Esophagus (tissue), 2 donors: ENCODE measurements around the gene TUBA1A. TPM values are rescaled to one million over a fixed set of nuclear protein-coding genes. Genes with fewer than 3 reads are reported as not detected.
"Not testable (repeated sequence)": the region's sequence is repeated elsewhere in the genome, so short reads cannot be mapped to it uniquely, and the experiment has no call there.

Source experiments
- H3K27ac ChIP-seq, 2 donors: one replicate each; pipeline ENCODE4 v1.5.1; 2013; ENCODE audit warnings: low read depth in 2 of 2, mild to moderate bottlenecking in 2 of 2, inconsistent platforms in 1 of 2, low read length in 1 of 2, moderate library complexity in 1 of 2
- H3K27me3 ChIP-seq, 2 donors: one replicate each; pipeline ENCODE4 v1.6.1; 2013; ENCODE audit warnings: low read length in 2 of 2, control low read depth in 1 of 2, mild to moderate bottlenecking in 1 of 2; ENCODE audit not compliant: insufficient read depth in 2 of 2, control insufficient read depth in 1 of 2
- H3K36me3 ChIP-seq, 2 donors: one replicate each; pipeline ENCODE4 v1.6.1; 2013; ENCODE audit warnings: low read length in 1 of 2; ENCODE audit not compliant: control insufficient read depth in 2 of 2, insufficient read depth in 2 of 2
- H3K4me1 ChIP-seq, 2 donors: one replicate each; pipeline ENCODE4 v1.6.1; 2013; ENCODE audit warnings: low read length in 1 of 2; ENCODE audit not compliant: control insufficient read depth in 2 of 2, insufficient read depth in 2 of 2
- H3K4me3 ChIP-seq, 2 donors: one replicate each; pipeline ENCODE4 v1.5.1; 2013; ENCODE audit warnings: low read length in 2 of 2, mild to moderate bottlenecking in 2 of 2, low read depth in 1 of 2, moderate library complexity in 1 of 2
- H3K9me3 ChIP-seq, 2 donors: one replicate each; pipeline ENCODE4 v1.6.1; 2013; ENCODE audit warnings: mild to moderate bottlenecking in 2 of 2, low read depth in 1 of 2, low read length in 1 of 2, moderate library complexity in 1 of 2; ENCODE audit not compliant: control insufficient read depth in 2 of 2, insufficient read depth in 1 of 2
- WGBS, 2 donors: extraction: QIAGEN DNeasy Blood & Tissue Kit; methylation state at CpG; one replicate each; pipeline ENCODE4 v1.1.7; 2013; 5-methylcytosine and 5-hydroxymethylcytosine counted together
- polyA plus RNA-seq, 2 donors: library from polyadenylated mRNA; stranded (reverse); fragments of 200-250 nt; gene quantifications; one replicate each; pipeline ENCODE4 v1.2.3, GENCODE V29; 2013
- donor health status: healthy with polysubstance abuse.
- donor health status: Bipolar disorder and iron deficiency.

TUBA1A gene
- polyA plus RNA-seq, 2 donors = 19.6 to 74.9 TPM

- WGBS, 2 donors = 65 to 71% methylated on average over 7 of the region's 7 CpGs
- Histone ChIP-seq H3K27me3 (no peaks in the 10 kb centered on the region), H3K4me3 (no peak overlapping the region), H3K9me3 (no peaks in the 10 kb centered on the region), H3K4me1 (no peaks in the 10 kb centered on the region), H3K36me3 (no peaks in the 10 kb centered on the region), H3K27ac (no peak overlapping the region)
Measured at GRCh38 chr12:49225576-49226166, 36.8 kb upstream of the TUBA1A start.

- Histone ChIP-seq H3K27me3 (no peaks in the 10 kb centered on the region), H3K4me1 (no peaks in the 10 kb centered on the region), H3K27ac (no peak overlapping the region), H3K9me3 (no peaks in the 10 kb centered on the region), H3K4me3 (no peak overlapping the region), H3K36me3 (no peaks in the 10 kb centered on the region)
- 87 to 88% methylated on average over 3 of the region's 3 CpGs for WGBS, 2 donors
Measured at GRCh38 chr12:49223590-49224369, 34.9 kb upstream of the TUBA1A start.

- Histone ChIP-seq H3K9me3 (no peaks in the 10 kb centered on the region), H3K4me1 (no peaks in the 10 kb centered on the region), H3K27ac (peak overlapping the region; percentile 17 to 68), H3K27me3 (no peaks in the 10 kb centered on the region), H3K4me3 (no peak overlapping the region), H3K36me3 (no peaks in the 10 kb centered on the region)
- 88 to 95% methylated on average over 1 of the region's 1 CpG for WGBS, 2 donors
Measured at GRCh38 chr12:49223122-49223521, 34.2 kb upstream of the TUBA1A start.

GRCh38 chr12:49220972-49221371 is 32.1 kb upstream of the TUBA1A start:
- 89 to 91% methylated on average over 4 of the region's 4 CpGs for WGBS, 2 donors
- Histone ChIP-seq H3K4me1 (no peaks in the 10 kb centered on the region), H3K9me3 (no peaks in the 10 kb centered on the region), H3K4me3 (no peak overlapping the region), H3K27ac (no peak overlapping the region), H3K36me3 (no peaks in the 10 kb centered on the region), H3K27me3 (no peaks in the 10 kb centered on the region)

- Histone ChIP-seq H3K9me3 (no peaks in the 10 kb centered on the region), H3K27me3 (no peaks in the 10 kb centered on the region), H3K4me1 (no peaks in the 10 kb centered on the region), H3K27ac (no peak overlapping the region), H3K4me3 (no peak overlapping the region), H3K36me3 (no peaks in the 10 kb centered on the region)
- WGBS, 2 donors = 91 to 92% methylated on average over 11 of the region's 11 CpGs
Measured at GRCh38 chr12:49219417-49220026, 30.6 kb upstream of the TUBA1A start.

GRCh38 chr12:49212572-49212971 is 23.7 kb upstream of the TUBA1A start:
- Histone ChIP-seq H3K9me3 (no peaks in the 10 kb centered on the region), H3K36me3 (no peaks in the 10 kb centered on the region), H3K4me3 (no peak overlapping the region), H3K27ac (no peak overlapping the region), H3K27me3 (no peaks in the 10 kb centered on the region), H3K4me1 (no peaks in the 10 kb centered on the region)
- WGBS, 2 donors = 93 to 95% methylated on average over 9 of the region's 9 CpGs

- H3K4me1 ChIP-seq, H3K27ac ChIP-seq, H3K4me3 ChIP-seq, H3K9me3 ChIP-seq, H3K27me3 ChIP-seq, H3K36me3 ChIP-seq: not testable (repeated sequence)
- 95 to 96% methylated on average over 7 of the region's 7 CpGs for WGBS, 2 donors
Measured at GRCh38 chr12:49210703-49211102, 21.8 kb upstream of the TUBA1A start.

- Histone ChIP-seq H3K4me3 (no peak overlapping the region), H3K27ac (no peak overlapping the region), H3K4me1 (no peaks in the 10 kb centered on the region), H3K36me3 (no peaks in the 10 kb centered on the region), H3K27me3 (no peaks in the 10 kb centered on the region), H3K9me3 (no peaks in the 10 kb centered on the region)
- WGBS, 2 donors = 88 to 89% methylated on average over 12 of the region's 12 CpGs
Measured at GRCh38 chr12:49208676-49209075, 19.8 kb upstream of the TUBA1A start.

GRCh38 chr12:49208146-49208545 is 19.3 kb upstream of the TUBA1A start:
- 47 to 78% methylated on average over 1 of the region's 1 CpG for WGBS, 2 donors

GRCh38 chr12:49206389-49206788 is 17.5 kb upstream of the TUBA1A start:
- Histone ChIP-seq H3K4me3 (no peak overlapping the region), H3K9me3 (no peaks in the 10 kb centered on the region), H3K4me1 (no peaks in the 10 kb centered on the region), H3K27ac (no peak overlapping the region), H3K27me3 (no peaks in the 10 kb centered on the region), H3K36me3 (no peaks in the 10 kb centered on the region)

More at GRCh38 chr12:49208146-49208545, 19.3 kb upstream of the TUBA1A start:
- Histone ChIP-seq H3K4me3 (no peak overlapping the region), H3K36me3 (no peaks in the 10 kb centered on the region), H3K9me3 (no peaks in the 10 kb centered on the region), H3K4me1 (no peaks in the 10 kb centered on the region), H3K27ac (no peak overlapping the region), H3K27me3 (no peaks in the 10 kb centered on the region)
